Ascending aorta (tissue), 2 donors: ENCODE data around the gene NCSTN. TPM values are rescaled to one million over a fixed set of nuclear protein-coding genes. Genes with fewer than 3 reads are reported as not detected.
"Not testable (repeated sequence)": the region's sequence is repeated elsewhere in the genome, so short reads cannot be mapped to it uniquely, and the experiment has no call there.

Experiments used
- DNase-seq, 2 donors: peaks; one replicate each; pipeline ENCODE4 v3.0.0-alpha.2; 2019; ENCODE audit warnings: low spot score in 2 of 2
- H3K27ac ChIP-seq, 2 donors: fragments of 200-600 bp; sonication (generic); one replicate each; pipeline ENCODE4 v1.5.1; 2016 to 2017; ENCODE audit warnings: mild to moderate bottlenecking in 1 of 2
- H3K27me3 ChIP-seq: fragments of 200-600 bp; sonication (generic); one replicate; pipeline ENCODE4 v1.5.1; 2017
- H3K36me3 ChIP-seq, 2 donors: fragments of 200-600 bp; sonication (generic); one replicate each; pipeline ENCODE4 v1.5.1; 2016
- H3K4me1 ChIP-seq, 2 donors: fragments of 200-600 bp; sonication (generic); one replicate each; pipeline ENCODE4 v1.5.1; 2016 to 2017; ENCODE audit warnings: mild to moderate bottlenecking in 1 of 2
- H3K4me3 ChIP-seq, 2 donors: fragments of 200-600 bp; sonication (generic); one replicate each; pipeline ENCODE4 v1.5.1; 2016 to 2017; ENCODE audit warnings: mild to moderate bottlenecking in 1 of 2
- H3K9me3 ChIP-seq, 2 donors: fragments of 200-600 bp; sonication (generic); one replicate each; pipeline ENCODE4 v1.5.1; 2016
- CTCF ChIP-seq, 3 experiments: fragments of 200-600 bp in 2 of 3; fragments of 450-650 bp in 1 of 3; sonication (generic) in 2 of 3; IDR thresholded peaks; one replicate each; pipeline ENCODE4 v1.5.1; 2016 to 2019; ENCODE audit warnings: antibody characterized with exemption in 3 of 3, mild to moderate bottlenecking in 1 of 3, moderate library complexity in 1 of 3
- intact Hi-C: fragments of 100-400 bp; cut with DNase I; formaldehyde crosslinking; loops from one replicate; pipeline ENCODE4 v1.15.1; 2023
- total RNA-seq: library from RNA; depleted of rRNA; stranded (reverse); fragments of >200 nt; gene quantifications from one replicate; pipeline ENCODE4 v1.1.0, GENCODE V29; 2016

The NCSTN gene
- total RNA-seq, 1 donor from 2014 or later: 141 TPM

GRCh38 chr1:160377585-160378206 is 34.5 kb downstream of the NCSTN start:
- intact Hi-C loops: no loop called here
- H3K36me3 ChIP-seq: no peaks in the 10 kb centered on the region
- DNase-seq: no peak
- H3K4me3 ChIP-seq: no peak overlapping the region
- no peaks in the 10 kb centered on the region for H3K27me3 ChIP-seq
- no peak for TF ChIP-seq CTCF (IDR thresholded peaks at IDR 0.05)
- H3K9me3 ChIP-seq: no peaks in the 10 kb centered on the region
- H3K27ac ChIP-seq: no peak overlapping the region
- no peaks in the 10 kb centered on the region for H3K4me1 ChIP-seq

GRCh38 chr1:160384812-160385211 is 41.6 kb downstream of the NCSTN start:
- H3K36me3 ChIP-seq, H3K27me3 ChIP-seq, H3K9me3 ChIP-seq, DNase-seq, H3K4me3 ChIP-seq, intact Hi-C loops, H3K4me1 ChIP-seq, H3K27ac ChIP-seq: not testable (repeated sequence)

GRCh38 chr1:160388406-160388805 is 45.2 kb downstream of the NCSTN start:
- H3K36me3 ChIP-seq, H3K4me3 ChIP-seq, H3K27ac ChIP-seq, H3K4me1 ChIP-seq, intact Hi-C loops, DNase-seq, H3K27me3 ChIP-seq, H3K9me3 ChIP-seq: not testable (repeated sequence)

- TF ChIP-seq CTCF (IDR thresholded peaks at IDR 0.05): no peak
- intact Hi-C loops: no loop called here
Observed at GRCh38 chr1:160394673-160395072, 51.5 kb downstream of the NCSTN start.

GRCh38 chr1:160397651-160398050 is 54.5 kb downstream of the NCSTN start:
- Histone ChIP-seq H3K4me3 (no peak overlapping the region), H3K27ac (no peak overlapping the region), H3K36me3 (no peaks in the 10 kb centered on the region), H3K4me1 (peaks cover 5 to 7% of the 10 kb centered on the region in 2 donors), H3K9me3 (no peaks in the 10 kb centered on the region), H3K27me3 (peaks cover 4% of the 10 kb centered on the region)
- no peak for DNase-seq
- no peak for TF ChIP-seq CTCF (IDR thresholded peaks at IDR 0.05)
- intact Hi-C loops: no loop called here

More at GRCh38 chr1:160394673-160395072, 51.5 kb downstream of the NCSTN start:
- Histone ChIP-seq H3K27ac (no peak overlapping the region), H3K9me3 (no peaks in the 10 kb centered on the region), H3K36me3 (no peaks in the 10 kb centered on the region), H3K4me3 (no peak overlapping the region), H3K27me3 (no peaks in the 10 kb centered on the region), H3K4me1 (no peaks in the 10 kb centered on the region)
- DNase-seq: no peak

- intact Hi-C loops: no loop called here
- TF ChIP-seq CTCF (IDR thresholded peaks at IDR 0.05): no peak
Observed at GRCh38 chr1:160398823-160399222, 55.6 kb downstream of the NCSTN start.

More at GRCh38 chr1:160398823-160399222, 55.6 kb downstream of the NCSTN start:
- Histone ChIP-seq H3K4me3 (no peak overlapping the region), H3K27ac (no peak overlapping the region), H3K9me3 (no peaks in the 10 kb centered on the region), H3K27me3 (peaks cover 4% of the 10 kb centered on the region), H3K4me1 (peaks cover 5 to 7% of the 10 kb centered on the region in 2 donors), H3K36me3 (no peaks in the 10 kb centered on the region)
- DNase-seq: no peak
